Measurements from ENCODE around the gene GSTA4.
"Not testable (repeated sequence)": the region's sequence is repeated elsewhere in the genome, so short reads cannot be mapped to it uniquely, and the experiment has no call there.

The GSTA4 gene

DNA sequence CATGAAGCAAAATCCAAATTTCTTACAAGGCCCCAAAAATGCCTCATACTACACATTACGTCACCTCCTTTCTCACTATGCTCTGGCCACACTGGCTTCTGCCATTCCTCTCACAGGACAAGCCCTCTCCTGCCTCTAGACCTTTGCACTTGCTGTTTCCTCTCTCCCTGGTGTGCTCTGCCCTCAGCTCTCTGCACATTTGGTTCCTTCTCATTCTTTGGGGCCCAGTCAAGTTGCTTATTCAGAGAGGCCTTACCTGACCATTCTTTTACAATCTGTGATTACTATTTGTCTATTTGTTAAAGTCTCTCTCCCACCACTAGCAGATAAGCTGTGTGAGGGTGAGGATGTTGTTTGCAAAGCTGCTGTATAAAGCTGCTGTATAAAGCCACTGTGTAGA lies 15.4 kb upstream of the GSTA4 start:
- Histone ChIP-seq H3K9me3 (ENCODE audit: insufficient read depth, low read length) (no peaks in the 10 kb centered on the region), H3K36me3 (replicated peaks; ENCODE audit: low read depth, low read length) (peaks cover 16% of the 10 kb centered on the region), H3K79me2 (ENCODE audit: low read length) (no peaks in the 10 kb centered on the region), H3K4me1 (ENCODE audit: low read length) (no peaks in the 10 kb centered on the region), H3K4me2 (ENCODE audit: low read length) (no peak overlapping the region), H3K4me3 (ENCODE audit: low read length) (no peak overlapping the region), H3K27me3 (ENCODE audit: low read depth, low read length) (no peaks in the 10 kb centered on the region), H2AFZ (ENCODE audit: low read depth, low read length) (no peak overlapping the region), H3K27ac (ENCODE audit: low read length) (no peak overlapping the region), H4K20me1 (ENCODE audit: insufficient read depth, low read length) (no peaks in the 10 kb centered on the region), H3K9ac (ENCODE audit: low read length) (no peak overlapping the region)
- TF ChIP-seq EZH2phosphoT487 (IDR thresholded peaks at IDR 0.05; ENCODE audit: low read depth), result no peak
- TF ChIP-seq, protein P1, sequence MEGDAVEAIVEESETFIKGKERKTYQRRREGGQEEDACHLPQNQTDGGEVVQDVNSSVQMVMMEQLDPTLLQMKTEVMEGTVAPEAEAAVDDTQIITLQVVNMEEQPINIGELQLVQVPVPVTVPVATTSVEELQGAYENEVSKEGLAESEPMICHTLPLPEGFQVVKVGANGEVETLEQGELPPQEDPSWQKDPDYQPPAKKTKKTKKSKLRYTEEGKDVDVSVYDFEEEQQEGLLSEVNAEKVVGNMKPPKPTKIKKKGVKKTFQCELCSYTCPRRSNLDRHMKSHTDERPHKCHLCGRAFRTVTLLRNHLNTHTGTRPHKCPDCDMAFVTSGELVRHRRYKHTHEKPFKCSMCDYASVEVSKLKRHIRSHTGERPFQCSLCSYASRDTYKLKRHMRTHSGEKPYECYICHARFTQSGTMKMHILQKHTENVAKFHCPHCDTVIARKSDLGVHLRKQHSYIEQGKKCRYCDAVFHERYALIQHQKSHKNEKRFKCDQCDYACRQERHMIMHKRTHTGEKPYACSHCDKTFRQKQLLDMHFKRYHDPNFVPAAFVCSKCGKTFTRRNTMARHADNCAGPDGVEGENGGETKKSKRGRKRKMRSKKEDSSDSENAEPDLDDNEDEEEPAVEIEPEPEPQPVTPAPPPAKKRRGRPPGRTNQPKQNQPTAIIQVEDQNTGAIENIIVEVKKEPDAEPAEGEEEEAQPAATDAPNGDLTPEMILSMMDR (IDR thresholded peaks at IDR 0.05; ENCODE audit: low read depth, low read length), result no peak

DNA sequence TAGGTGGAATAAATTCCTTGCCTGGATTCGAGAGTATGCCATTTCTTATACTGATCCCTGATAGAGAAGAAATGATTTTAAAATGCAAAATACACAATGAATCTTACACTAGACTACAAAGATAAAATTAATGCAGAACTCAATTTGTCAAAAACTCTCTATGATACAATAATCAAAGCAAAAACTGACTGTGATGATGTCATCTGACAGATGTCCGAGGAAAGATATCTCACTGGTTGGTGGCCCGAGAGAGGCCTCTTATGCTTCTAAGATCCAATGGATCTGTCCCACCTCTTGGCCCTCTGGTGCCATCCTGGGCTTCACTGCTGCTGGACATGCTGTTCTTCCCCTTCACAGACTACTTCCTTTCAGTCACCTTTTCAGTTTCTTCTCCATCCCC lies 14.4 kb upstream of the GSTA4 start:
- Histone ChIP-seq H3K4me3 (ENCODE audit: low read length) (no peak overlapping the region), H3K36me3 (replicated peaks; ENCODE audit: low read depth, low read length) (peaks cover 16% of the 10 kb centered on the region), H3K4me2 (ENCODE audit: low read length) (no peak overlapping the region), H3K9me3 (ENCODE audit: insufficient read depth, low read length) (no peaks in the 10 kb centered on the region), H2AFZ (ENCODE audit: low read depth, low read length) (no peak overlapping the region), H3K27me3 (ENCODE audit: low read depth, low read length) (no peaks in the 10 kb centered on the region), H3K79me2 (ENCODE audit: low read length) (no peaks in the 10 kb centered on the region), H4K20me1 (ENCODE audit: insufficient read depth, low read length) (no peaks in the 10 kb centered on the region), H3K9ac (ENCODE audit: low read length) (no peak overlapping the region), H3K4me1 (ENCODE audit: low read length) (no peaks in the 10 kb centered on the region), H3K27ac (ENCODE audit: low read length) (no peak overlapping the region)
- TF ChIP-seq, protein P1 (IDR thresholded peaks at IDR 0.05; ENCODE audit: low read depth, low read length), result no peak
- no peak for TF ChIP-seq EZH2phosphoT487 (IDR thresholded peaks at IDR 0.05; ENCODE audit: low read depth)

DNA sequence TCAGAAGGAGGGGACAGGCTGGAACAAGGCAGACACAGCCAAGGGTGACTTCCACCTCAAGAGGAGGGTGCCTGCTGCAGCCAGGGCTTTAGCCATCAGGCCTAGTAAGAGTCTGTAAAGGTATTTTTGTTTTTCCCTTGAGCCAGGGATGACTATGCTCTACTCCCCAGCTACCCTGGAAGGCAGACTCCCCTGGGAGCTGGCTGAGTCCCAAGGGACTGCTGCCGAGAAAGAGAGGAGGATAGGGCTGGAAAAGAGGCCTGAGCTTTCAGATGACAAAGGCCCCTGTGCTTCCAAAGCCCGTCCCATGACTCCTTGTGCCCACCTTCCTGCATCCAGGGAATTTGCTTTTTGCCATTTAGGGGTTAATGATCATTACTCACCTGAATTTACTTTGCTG lies 14.0 kb upstream of the GSTA4 start:
- Histone ChIP-seq H2AFZ (ENCODE audit: low read depth, low read length) (no peak overlapping the region), H3K27me3 (ENCODE audit: low read depth, low read length) (no peaks in the 10 kb centered on the region), H3K9ac (ENCODE audit: low read length) (no peak overlapping the region), H3K27ac (ENCODE audit: low read length) (no peak overlapping the region), H3K4me1 (ENCODE audit: low read length) (no peaks in the 10 kb centered on the region), H3K4me3 (ENCODE audit: low read length) (no peak overlapping the region), H3K9me3 (ENCODE audit: insufficient read depth, low read length) (no peaks in the 10 kb centered on the region), H3K79me2 (ENCODE audit: low read length) (no peaks in the 10 kb centered on the region), H3K36me3 (replicated peaks; ENCODE audit: low read depth, low read length) (peaks cover 16% of the 10 kb centered on the region), H3K4me2 (ENCODE audit: low read length) (no peak overlapping the region), H4K20me1 (ENCODE audit: insufficient read depth, low read length) (no peaks in the 10 kb centered on the region)
- no peak for TF ChIP-seq EZH2phosphoT487 (IDR thresholded peaks at IDR 0.05; ENCODE audit: low read depth)
- TF ChIP-seq, protein P1 (IDR thresholded peaks at IDR 0.05; ENCODE audit: low read depth, low read length), result no peak

DNA sequence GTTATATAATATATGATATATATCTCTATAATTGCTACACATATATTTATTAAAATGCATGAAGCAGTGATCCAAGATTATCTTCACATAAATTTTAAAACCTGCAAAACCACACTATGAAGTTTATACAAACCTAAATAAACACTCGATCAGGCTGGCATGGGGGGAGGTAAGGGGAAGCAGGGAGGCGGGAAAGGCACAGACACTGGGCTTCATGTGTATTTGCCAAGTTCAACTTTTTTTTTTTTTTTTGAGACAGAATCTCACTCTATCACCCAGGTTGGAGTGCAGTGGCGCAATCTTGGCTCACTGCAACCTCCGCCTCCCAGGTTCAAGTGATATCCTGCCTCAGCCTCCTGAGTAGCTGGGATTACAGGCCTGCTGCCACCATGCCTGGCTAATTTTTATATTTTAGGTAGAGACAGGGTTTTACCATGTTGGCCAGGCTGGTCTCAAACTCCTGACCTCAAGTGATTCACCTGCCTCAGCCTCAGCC lies 13.2 kb upstream of the GSTA4 start:
- H3K9ac ChIP-seq (ENCODE audit: low read length); H2AFZ ChIP-seq (ENCODE audit: low read depth, low read length); H4K20me1 ChIP-seq (ENCODE audit: insufficient read depth, low read length); H3K4me2 ChIP-seq (ENCODE audit: low read length); H3K9me3 ChIP-seq (ENCODE audit: insufficient read depth, low read length); H3K27me3 ChIP-seq (ENCODE audit: low read depth, low read length); H3K4me1 ChIP-seq (ENCODE audit: low read length); H3K4me3 ChIP-seq (ENCODE audit: low read length); H3K79me2 ChIP-seq (ENCODE audit: low read length); H3K27ac ChIP-seq (ENCODE audit: low read length): not testable (repeated sequence)
- peaks cover 16% of the 10 kb centered on the region for H3K36me3 ChIP-seq (replicated peaks; ENCODE audit: low read depth, low read length)
